ENCODE measurements around the gene PLA2G6. TPM values are rescaled to one million over a fixed set of nuclear protein-coding genes. Genes with fewer than 3 reads are reported as not detected.

Gene PLA2G6
- total and polyA plus RNA-seq, 2 of the 13 experiments (the other 11 are each of a cell fraction or from before 2014, with no cell fraction given) = 4.8 to 11.5 TPM

DNA sequence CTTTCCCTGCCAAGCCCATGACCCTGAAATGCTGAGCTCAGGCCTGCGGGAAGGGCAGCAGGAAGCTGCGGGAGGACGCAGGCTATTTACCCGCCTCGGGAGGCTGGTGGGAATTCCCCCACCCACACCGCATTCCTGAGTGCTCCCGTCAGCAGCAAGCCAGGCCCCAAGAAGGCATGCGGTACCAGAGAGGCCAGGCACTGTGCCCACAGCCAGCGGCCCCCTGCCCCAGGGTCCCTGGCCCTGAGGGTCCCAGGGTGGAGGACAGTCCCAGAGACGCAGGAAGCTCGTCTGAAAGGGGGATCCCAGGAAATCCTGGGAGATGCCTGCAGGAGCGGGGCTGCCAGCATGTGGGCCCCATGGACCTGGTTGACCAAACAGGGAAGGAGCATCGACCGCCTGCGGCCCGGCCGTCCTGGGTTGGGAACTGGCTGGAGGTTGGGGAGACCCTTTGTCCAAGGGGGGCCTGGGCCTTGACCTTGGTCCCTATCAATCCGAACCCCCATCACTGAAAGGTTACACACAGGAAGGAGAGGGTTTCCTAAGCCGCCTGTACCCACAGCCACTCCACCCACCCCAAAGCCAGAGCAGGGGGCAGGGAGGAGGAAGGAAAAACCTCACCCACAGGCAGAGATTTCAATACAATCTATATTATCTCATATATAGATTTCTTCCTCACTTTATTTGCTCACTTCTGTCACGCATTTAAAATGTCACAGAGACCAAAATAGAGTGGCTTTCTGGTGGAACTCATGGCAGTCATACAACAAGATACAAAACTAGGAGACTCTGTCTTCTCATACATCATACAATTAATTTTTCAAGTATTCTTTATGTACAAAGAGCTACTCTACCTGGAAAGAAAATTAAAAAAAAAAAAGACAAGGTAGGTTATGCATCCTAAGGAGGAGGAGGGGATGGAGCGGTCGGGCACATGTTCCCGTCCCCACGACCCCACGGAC is 37.3 kb upstream of the PLA2G6 start (continued):
- TF ChIP-seq, protein P1, sequence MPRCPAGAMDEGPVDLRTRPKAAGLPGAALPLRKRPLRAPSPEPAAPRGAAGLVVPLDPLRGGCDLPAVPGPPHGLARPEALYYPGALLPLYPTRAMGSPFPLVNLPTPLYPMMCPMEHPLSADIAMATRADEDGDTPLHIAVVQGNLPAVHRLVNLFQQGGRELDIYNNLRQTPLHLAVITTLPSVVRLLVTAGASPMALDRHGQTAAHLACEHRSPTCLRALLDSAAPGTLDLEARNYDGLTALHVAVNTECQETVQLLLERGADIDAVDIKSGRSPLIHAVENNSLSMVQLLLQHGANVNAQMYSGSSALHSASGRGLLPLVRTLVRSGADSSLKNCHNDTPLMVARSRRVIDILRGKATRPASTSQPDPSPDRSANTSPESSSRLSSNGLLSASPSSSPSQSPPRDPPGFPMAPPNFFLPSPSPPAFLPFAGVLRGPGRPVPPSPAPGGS (CRISPR knock-in tag; IDR thresholded peaks at IDR 0.05) = peak; percentile 100
- TF ChIP-seq KDM3A (CRISPR knock-in tag; IDR thresholded peaks at IDR 0.05; ENCODE audit: low read depth) = peak; percentile 60; the same call in 1 of the 2 replicates
- TF ChIP-seq MAFK (conservative IDR thresholded peaks at IDR 0.05 in 1 of 2, IDR thresholded peaks at IDR 0.05 in 1 of 2; ENCODE audit: low read length in 2 of 2) = peak; percentile 79
- TF ChIP-seq ZNF530 (CRISPR knock-in tag; IDR thresholded peaks at IDR 0.05; ENCODE audit: low read depth) = no peak
- no peak for TF ChIP-seq HINFP (CRISPR knock-in tag; IDR thresholded peaks at IDR 0.05; ENCODE audit: low read depth)
- no peak for TF ChIP-seq ZNF44 (CRISPR knock-in tag; IDR thresholded peaks at IDR 0.05)
- 0 out of 2 replicates have a peak, but pooled peaks have one; percentile 47 for TF ChIP-seq SMYD3 (CRISPR knock-in tag; IDR thresholded peaks at IDR 0.05)
- no peak for TF ChIP-seq ONECUT2 (CRISPR knock-in tag; IDR thresholded peaks at IDR 0.05)
- TF ChIP-seq NFE2L1 (CRISPR knock-in tag; IDR thresholded peaks at IDR 0.05; ENCODE audit: borderline replicate concordance) = no peak
- TF ChIP-seq ZNF543 (CRISPR knock-in tag; IDR thresholded peaks at IDR 0.05) = peak; percentile 50
- TF ChIP-seq ZBTB42 (CRISPR knock-in tag; IDR thresholded peaks at IDR 0.05) = peak; percentile 39; the same call in 1 of the 2 replicates
- peak; percentile 66 for TF ChIP-seq ZMYM3 (CRISPR knock-in tag; IDR thresholded peaks at IDR 0.05)
- no peak; the same call in 1 of the 2 replicates for TF ChIP-seq ZNF878 (CRISPR knock-in tag; IDR thresholded peaks at IDR 0.05)
- peak; percentile 99 for TF ChIP-seq ZNF687 (CRISPR knock-in tag; IDR thresholded peaks at IDR 0.05)
- TF ChIP-seq, protein P2, sequence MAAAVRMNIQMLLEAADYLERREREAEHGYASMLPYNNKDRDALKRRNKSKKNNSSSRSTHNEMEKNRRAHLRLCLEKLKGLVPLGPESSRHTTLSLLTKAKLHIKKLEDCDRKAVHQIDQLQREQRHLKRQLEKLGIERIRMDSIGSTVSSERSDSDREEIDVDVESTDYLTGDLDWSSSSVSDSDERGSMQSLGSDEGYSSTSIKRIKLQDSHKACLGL (CRISPR knock-in tag; IDR thresholded peaks at IDR 0.05) = 0 out of 2 replicates have a peak, but pooled peaks have one; percentile 43
- TF ChIP-seq ZZZ3 (CRISPR knock-in tag; IDR thresholded peaks at IDR 0.05; ENCODE audit: borderline replicate concordance) = no peak
- no peak for TF ChIP-seq FOXP1 (IDR thresholded peaks at IDR 0.05)
- peak; percentile 54; the same call in 1 of the 2 replicates for TF ChIP-seq FOXP1 (CRISPR knock-in tag; IDR thresholded peaks at IDR 0.05)
